H1 (cell line): ENCODE measurements around the gene ASXL1. TPM values are rescaled to one million over a fixed set of nuclear protein-coding genes. Genes with fewer than 3 reads are reported as not detected.

ENCODE experiments used
- BACH1 ChIP-seq: IDR thresholded peaks from 2 replicates; pipeline ENCODE4 v1.6.1; 2012; ENCODE audit warnings: low read length, improper control_type of control experiment
- CHD1 ChIP-seq: IDR thresholded peaks from 2 replicates; pipeline ENCODE4 v1.6.1; 2012; ENCODE audit warnings: low read depth, low read length, improper control_type of control experiment
- CTCF ChIP-seq, 3 experiments: IDR thresholded peaks; 1 replicate in 2 of 3; 2 replicates in 1 of 3; pipeline versions ENCODE4 v1.5.1 to v1.6.1; 2011; ENCODE audit warnings: low read length in 3 of 3, mild to moderate bottlenecking in 3 of 3, inconsistent platforms in 2 of 3, low read depth in 1 of 3, moderate library complexity in 1 of 3; ENCODE audit not compliant: insufficient read depth in 1 of 3; ENCODE audit errors: control extremely low read depth in 1 of 3
- E2F6 ChIP-seq: IDR thresholded peaks from 2 replicates; pipeline ENCODE4 v1.6.1; 2012; ENCODE audit warnings: inconsistent platforms
- EP300 ChIP-seq, 2 experiments: IDR thresholded peaks; 1 replicate in 1 of 2; 2 replicates in 1 of 2; pipeline ENCODE4 v1.6.1; 2011 to 2012; ENCODE audit warnings: low read depth in 2 of 2, low read length in 2 of 2, mild to moderate bottlenecking in 2 of 2, borderline replicate concordance in 1 of 2, inconsistent platforms in 1 of 2, moderate library complexity in 1 of 2
- JUND ChIP-seq: IDR thresholded peaks from 2 replicates; pipeline ENCODE4 v1.6.1; 2011; ENCODE audit warnings: mild to moderate bottlenecking, improper control_type of control experiment, low read length
- MAFK ChIP-seq: IDR thresholded peaks from 2 replicates; pipeline ENCODE4 v1.6.1; 2012; ENCODE audit warnings: low read depth, mild to moderate bottlenecking, improper control_type of control experiment, low read length
- RXRA ChIP-seq: IDR thresholded peaks from 2 replicates; pipeline ENCODE4 v1.6.1; 2011; ENCODE audit warnings: low read depth, mild to moderate bottlenecking, low read length, moderate library complexity; ENCODE audit not compliant: insufficient read depth
- TAF7 ChIP-seq: optimal IDR thresholded peaks from 2 replicates; pipeline ENCODE3; 2011; ENCODE audit warnings: low read depth, mild to moderate bottlenecking, inconsistent platforms, low read length, moderate library complexity, borderline replicate concordance
- TBP ChIP-seq: IDR thresholded peaks from 2 replicates; pipeline ENCODE4 v1.6.1; 2011; ENCODE audit warnings: low read depth, low read length, improper control_type of control experiment
- TEAD4 ChIP-seq: IDR thresholded peaks from 2 replicates; pipeline ENCODE4 v1.6.1; 2012; ENCODE audit warnings: low read depth, low read length, inconsistent platforms, mixed read lengths
- ZNF274 ChIP-seq: IDR thresholded peaks from 2 replicates; pipeline ENCODE4 v1.7.0; 2012; ENCODE audit warnings: low read length, borderline replicate concordance; ENCODE audit errors: extremely low read depth
- polyA plus RNA-seq, 7 experiments: library from polyadenylated mRNA; depleted of rRNA in 3 of 7; stranded (reverse) in 5 of 7; unstranded in 2 of 7; fragments of >200 nt in 5 of 7; fragments of 200-250 nt in 2 of 7; gene quantifications; 1 replicate in 5 of 7; 2 replicates in 1 of 7; 4 replicates in 1 of 7; pipeline versions ENCODE4 v1.2.1 to v1.2.3, GENCODE V29; 2011 to 2013; ENCODE audit warnings: missing spikeins in 2 of 7, mixed read lengths in 2 of 7
- total RNA-seq: library from RNA; stranded (reverse); fragmentation: NEBNext Ultra II Directional; extraction: Animal tissue kit (Norgen Biotek cat#: 25700); gene quantifications from 2 replicates; pipeline ENCODE4 v1.2.1, GENCODE V29; 2021

The ASXL1 gene
- total and polyA plus RNA-seq, 2 of the 8 experiments (the other 6 are each of a cell fraction or from before 2014, with no cell fraction given) = 10.6 to 26.5 TPM

DNA sequence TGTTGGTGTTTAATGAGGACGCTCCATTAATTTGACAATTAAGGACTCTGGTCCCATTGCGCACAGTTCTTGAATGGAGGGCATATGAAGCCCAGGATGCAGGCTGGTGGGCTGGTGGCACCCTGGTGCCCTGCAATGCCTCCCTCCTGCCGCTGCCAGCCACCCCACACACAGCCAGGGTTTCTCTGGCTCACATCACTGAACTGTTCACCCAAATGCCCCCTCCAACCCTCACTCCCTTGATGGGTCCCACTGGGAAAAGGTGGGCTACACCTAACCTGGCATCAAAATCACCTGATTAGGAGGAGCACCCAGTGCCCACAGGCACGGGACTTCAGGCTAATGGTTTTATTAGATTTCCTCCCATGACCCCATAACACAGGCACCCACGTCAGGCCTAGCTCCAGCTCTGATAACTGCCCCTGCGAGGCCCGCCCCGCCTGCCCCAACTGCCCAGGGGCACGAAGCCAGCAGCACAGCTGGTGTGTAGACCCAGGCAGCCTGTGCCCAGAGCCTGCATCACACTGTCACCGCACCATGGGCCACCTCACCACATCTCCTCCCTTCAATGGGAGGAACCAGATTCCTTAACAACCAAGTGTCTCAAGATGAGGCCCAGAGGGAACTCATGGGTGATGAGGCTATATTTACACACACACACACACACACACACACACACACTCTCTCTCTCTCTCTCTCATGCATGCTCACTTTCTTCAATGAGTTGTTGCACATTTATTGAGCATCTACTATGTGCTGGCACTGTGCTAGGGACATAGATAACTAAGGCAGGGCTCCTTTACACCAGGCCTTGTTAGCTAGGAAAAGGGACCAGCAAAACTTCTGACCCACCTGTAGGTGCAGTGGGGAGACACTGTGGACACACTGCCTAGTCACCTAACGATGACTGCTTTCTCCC lies 119.7 kb downstream of the ASXL1 start (continued):
- TF ChIP-seq CTCF (IDR thresholded peaks at IDR 0.05; ENCODE audit: control extremely low read depth in 1 of 3, insufficient read depth in 1 of 3, low read depth in 1 of 3, low read length in 3 of 3) = no peak
- TF ChIP-seq RXRA = no peak
- TF ChIP-seq JUND = no peak
- no peak for TF ChIP-seq CHD1
- TF ChIP-seq ZNF274 = no peak
- no peak for TF ChIP-seq TEAD4
- TF ChIP-seq EP300 (IDR thresholded peaks at IDR 0.05; ENCODE audit: borderline replicate concordance in 1 of 2, low read depth in 2 of 2, low read length in 2 of 2) = no peak
- TF ChIP-seq TAF7 = no peak
- no peak for TF ChIP-seq MAFK
- TF ChIP-seq TBP = no peak
- no peak for TF ChIP-seq BACH1
- no peak for TF ChIP-seq E2F6
- TF ChIP-seq, all 59 proteins: peak for 0
